ENCODE data around the gene CADM1.

GRCh38 chr11:115377882-115378296 is 126.3 kb downstream of the CADM1 start:
- TF ChIP-seq, protein P1, sequence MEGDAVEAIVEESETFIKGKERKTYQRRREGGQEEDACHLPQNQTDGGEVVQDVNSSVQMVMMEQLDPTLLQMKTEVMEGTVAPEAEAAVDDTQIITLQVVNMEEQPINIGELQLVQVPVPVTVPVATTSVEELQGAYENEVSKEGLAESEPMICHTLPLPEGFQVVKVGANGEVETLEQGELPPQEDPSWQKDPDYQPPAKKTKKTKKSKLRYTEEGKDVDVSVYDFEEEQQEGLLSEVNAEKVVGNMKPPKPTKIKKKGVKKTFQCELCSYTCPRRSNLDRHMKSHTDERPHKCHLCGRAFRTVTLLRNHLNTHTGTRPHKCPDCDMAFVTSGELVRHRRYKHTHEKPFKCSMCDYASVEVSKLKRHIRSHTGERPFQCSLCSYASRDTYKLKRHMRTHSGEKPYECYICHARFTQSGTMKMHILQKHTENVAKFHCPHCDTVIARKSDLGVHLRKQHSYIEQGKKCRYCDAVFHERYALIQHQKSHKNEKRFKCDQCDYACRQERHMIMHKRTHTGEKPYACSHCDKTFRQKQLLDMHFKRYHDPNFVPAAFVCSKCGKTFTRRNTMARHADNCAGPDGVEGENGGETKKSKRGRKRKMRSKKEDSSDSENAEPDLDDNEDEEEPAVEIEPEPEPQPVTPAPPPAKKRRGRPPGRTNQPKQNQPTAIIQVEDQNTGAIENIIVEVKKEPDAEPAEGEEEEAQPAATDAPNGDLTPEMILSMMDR (conservative IDR thresholded peaks at IDR 0.05 in 1 of 2, IDR thresholded peaks at IDR 0.05 in 1 of 2; ENCODE audit: extremely low read depth in 1 of 2, insufficient read depth in 1 of 2, low read depth in 1 of 2, low read length in 2 of 2) = no peak
- TF ChIP-seq EZH2 (IDR thresholded peaks at IDR 0.05; ENCODE audit: borderline replicate concordance, low read length) = no peak
